OCI-LY7 (cell line): ENCODE data around the gene CBFB. TPM values are rescaled to one million over a fixed set of nuclear protein-coding genes. Genes with fewer than 3 reads are reported as not detected.

Source experiments
- BruUV-seq: library from RNA; stranded (reverse); fragments of 400-500 nt; replicated peaks from 2 replicates; lab custom pipeline; 2021; lab: Mats Ljungman, UMichigan
- CTCF ChIA-PET: fragments of 300-600 bp; sonication (Branson Sonifier 250); formaldehyde crosslinking; loops from one replicate; lab custom pipeline; 2022; ENCODE audit warnings: antibody characterized with exemption; ENCODE audit not compliant: unreplicated experiment; lab: Charles Lee
- POLR2A ChIA-PET: fragments of 300-600 bp; sonication (Branson Sonifier 250); formaldehyde crosslinking; loops from one replicate; lab custom pipeline; 2022; ENCODE audit warnings: antibody characterized with exemption; lab: Charles Lee
- DNase-seq: peaks from one replicate; pipeline ENCODE4 v3.0.0-alpha.2; 2015; ENCODE audit warnings: low spot score
- H2AFZ ChIP-seq: fragments of 200-600 bp; sonication (generic), shearing (Covaris generic); 2 replicates; pipeline ENCODE4 v1.6.1; 2014; ENCODE audit warnings: mild to moderate bottlenecking, antibody characterized with exemption, low read length, moderate library complexity
- H3K27ac ChIP-seq: fragments of 200-600 bp; sonication (generic); 2 replicates; pipeline ENCODE4 v1.5.1; 2014; ENCODE audit warnings: mixed run types, low read depth, mild to moderate bottlenecking, moderate library complexity, low read length, inconsistent platforms; ENCODE audit not compliant: poor library complexity, severe bottlenecking
- H3K36me3 ChIP-seq: fragments of 200-600 bp; sonication (generic); 2 replicates; pipeline ENCODE4 v1.6.1; 2014; ENCODE audit warnings: mild to moderate bottlenecking, antibody characterized with exemption, low read length, moderate library complexity, mixed read lengths; ENCODE audit not compliant: insufficient read depth
- H3K4me1 ChIP-seq: fragments of 200-600 bp; sonication (generic); 2 replicates; pipeline ENCODE4 v1.5.1; 2014; ENCODE audit warnings: mild to moderate bottlenecking, low read length; ENCODE audit not compliant: insufficient read depth, poor library complexity, severe bottlenecking
- H3K4me2 ChIP-seq: fragments of 200-600 bp; sonication (generic); 2 replicates; pipeline ENCODE4 v1.6.1; 2014; ENCODE audit warnings: mild to moderate bottlenecking, low read length
- H3K4me3 ChIP-seq: fragments of 200-600 bp; sonication (generic); 2 replicates; pipeline ENCODE4 v1.5.1; 2014; ENCODE audit warnings: mild to moderate bottlenecking, low read depth, low read length; ENCODE audit not compliant: poor library complexity, severe bottlenecking
- H3K79me2 ChIP-seq: fragments of 200-600 bp; sonication (generic); 2 replicates; pipeline ENCODE4 v1.6.1; 2016; ENCODE audit warnings: low read depth, mild to moderate bottlenecking, low read length, moderate library complexity, mixed read lengths; ENCODE audit not compliant: insufficient read depth
- H3K9me2 ChIP-seq: fragments of 200-600 bp; sonication (generic); 2 replicates; pipeline ENCODE4 v1.6.1; 2016; ENCODE audit warnings: mild to moderate bottlenecking, low read length, mixed read lengths; ENCODE audit not compliant: insufficient read depth
- H3K9me3 ChIP-seq: fragments of 200-600 bp; sonication (generic); 2 replicates; pipeline ENCODE4 v1.6.1; 2014; ENCODE audit warnings: mild to moderate bottlenecking, mixed run types, low read length, mixed read lengths
- H4K20me1 ChIP-seq: fragments of 200-600 bp; sonication (generic); 2 replicates; pipeline ENCODE4 v1.6.1; 2014; ENCODE audit warnings: mild to moderate bottlenecking, antibody characterized with exemption, low read length, moderate library complexity, mixed read lengths; ENCODE audit not compliant: insufficient read depth
- EZH2phosphoT487 ChIP-seq: fragments of 200-600 bp; sonication (generic); IDR thresholded peaks from 2 replicates; pipeline ENCODE4 v1.6.1; 2018; ENCODE audit warnings: low read depth, borderline replicate concordance, mild to moderate bottlenecking, mixed run types, antibody characterized with exemption, low read length, moderate library complexity, mixed read lengths
- intact Hi-C: fragments of 100-400 bp; cut with micrococcal nuclease; formaldehyde crosslinking; loops from one replicate; pipeline ENCODE4 v1.10.0; 2022; ENCODE audit not compliant: unreplicated experiment
- total RNA-seq, 2 experiments: library from RNA; depleted of rRNA in 1 of 2; stranded (reverse); fragments of >200 nt in 1 of 2; shearing (Covaris generic) in 1 of 2; gene quantifications; 2 replicates each; pipeline ENCODE4 v1.2.3, GENCODE V29; 2014 to 2022
- TF ChIP-seq, protein P1 (sequence below): fragments of 200-600 bp; sonication (generic); conservative IDR thresholded peaks from 2 replicates; pipeline ENCODE4 v1.5.1; 2014; ENCODE audit warnings: mild to moderate bottlenecking, antibody characterized with exemption, low read length, moderate library complexity, mixed read lengths

The CBFB gene
- total RNA-seq, 2 experiments from 2014 or later, result 93.5 to 151 TPM

DNA sequence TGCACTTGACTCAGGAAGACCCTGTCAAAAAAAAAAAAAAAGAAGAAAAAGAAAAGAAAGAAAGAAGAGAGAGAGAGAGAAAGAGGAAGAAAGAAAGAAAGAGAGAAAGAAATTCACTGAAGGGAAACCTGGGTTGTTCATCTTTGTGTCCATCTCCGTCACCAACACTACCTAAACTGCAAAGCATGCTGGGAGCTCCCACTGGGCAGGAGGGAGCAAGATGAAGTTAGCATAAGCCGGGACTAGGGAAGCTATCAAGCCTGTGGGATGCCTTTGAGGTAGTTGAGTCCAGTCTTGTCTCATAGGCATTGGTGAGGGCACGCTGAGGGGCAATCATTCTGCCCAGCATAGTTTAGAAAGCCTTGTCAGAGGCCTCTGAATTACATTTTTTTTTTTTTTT is 7.6 kb upstream of the CBFB start:
- H3K9me3 ChIP-seq, result no peaks in the 10 kb centered on the region
- peaks cover 14% of the 10 kb centered on the region for H3K4me1 ChIP-seq
- no peaks in the 10 kb centered on the region for H4K20me1 ChIP-seq
- no TSS peak for BruUV-seq
- H3K36me3 ChIP-seq, result no peaks in the 10 kb centered on the region
- peak; percentile 22 for DNase-seq
- H3K9me2 ChIP-seq, result no peaks in the 10 kb centered on the region
- intact Hi-C loops, result no loop called here
- CTCF ChIA-PET, result no interaction called here
- TF ChIP-seq, protein P1, sequence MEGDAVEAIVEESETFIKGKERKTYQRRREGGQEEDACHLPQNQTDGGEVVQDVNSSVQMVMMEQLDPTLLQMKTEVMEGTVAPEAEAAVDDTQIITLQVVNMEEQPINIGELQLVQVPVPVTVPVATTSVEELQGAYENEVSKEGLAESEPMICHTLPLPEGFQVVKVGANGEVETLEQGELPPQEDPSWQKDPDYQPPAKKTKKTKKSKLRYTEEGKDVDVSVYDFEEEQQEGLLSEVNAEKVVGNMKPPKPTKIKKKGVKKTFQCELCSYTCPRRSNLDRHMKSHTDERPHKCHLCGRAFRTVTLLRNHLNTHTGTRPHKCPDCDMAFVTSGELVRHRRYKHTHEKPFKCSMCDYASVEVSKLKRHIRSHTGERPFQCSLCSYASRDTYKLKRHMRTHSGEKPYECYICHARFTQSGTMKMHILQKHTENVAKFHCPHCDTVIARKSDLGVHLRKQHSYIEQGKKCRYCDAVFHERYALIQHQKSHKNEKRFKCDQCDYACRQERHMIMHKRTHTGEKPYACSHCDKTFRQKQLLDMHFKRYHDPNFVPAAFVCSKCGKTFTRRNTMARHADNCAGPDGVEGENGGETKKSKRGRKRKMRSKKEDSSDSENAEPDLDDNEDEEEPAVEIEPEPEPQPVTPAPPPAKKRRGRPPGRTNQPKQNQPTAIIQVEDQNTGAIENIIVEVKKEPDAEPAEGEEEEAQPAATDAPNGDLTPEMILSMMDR, result no peak
- TF ChIP-seq EZH2phosphoT487, result no peak
- POLR2A ChIA-PET, result interaction anchor here (0.6 to 1.1 kb wide), 5 partner anchors 9 to 876 kb away, joined by 3 to 8 read pairs (median 3); no protein-coding TSS in a partner anchor
- H3K79me2 ChIP-seq, result no peaks in the 10 kb centered on the region
- H3K27ac ChIP-seq, result no peak overlapping the region
- no peak overlapping the region for H3K4me2 ChIP-seq
- no peak overlapping the region for H3K4me3 ChIP-seq
- H2AFZ ChIP-seq, result peak overlapping the region; percentile 80; the same call in 1 of the 2 replicates

DNA sequence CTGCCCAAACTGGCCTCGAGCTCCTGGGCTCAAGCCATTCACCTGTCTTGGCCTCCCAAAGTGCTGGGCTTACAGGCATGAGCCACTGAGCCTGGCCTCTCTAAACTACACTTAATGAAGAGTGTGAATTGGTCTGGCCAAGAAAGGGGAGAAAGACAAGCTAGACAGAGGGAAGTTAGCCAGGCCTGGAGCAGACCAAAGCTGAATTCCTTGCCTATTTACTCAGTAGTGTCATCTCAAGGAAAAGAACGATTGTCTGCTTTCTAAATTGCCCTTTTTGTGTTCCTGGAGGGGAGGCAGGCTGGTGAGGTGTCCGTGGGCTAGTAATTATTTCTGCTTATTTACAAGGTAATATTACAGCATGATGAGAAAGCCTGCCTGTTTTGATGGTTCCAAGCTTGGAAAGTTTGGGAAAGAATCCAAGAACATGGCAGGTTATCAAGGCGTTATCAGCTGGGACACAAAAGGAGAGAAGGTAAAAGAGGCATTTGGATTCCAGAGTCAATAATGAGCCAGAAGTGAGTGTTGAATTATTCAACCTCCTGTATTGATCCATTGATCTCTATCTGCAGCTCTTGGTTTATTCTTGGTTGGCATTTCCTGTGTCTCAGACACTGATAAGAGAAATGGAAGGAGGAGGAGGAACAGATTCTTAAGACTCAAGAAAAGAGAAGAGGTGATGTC is 6.3 kb upstream of the CBFB start:
- no peak overlapping the region for H3K4me2 ChIP-seq
- no peak for TF ChIP-seq EZH2phosphoT487
- TF ChIP-seq, protein P1, result no peak
- peaks cover 14% of the 10 kb centered on the region for H3K4me1 ChIP-seq
- ChIA-PET CTCF (no interaction called here), POLR2A (interaction anchor here (1.1 kb wide), 1 partner anchor 84 kb away, joined by 4 read pairs; no protein-coding TSS in a partner anchor)
- no peak for DNase-seq
- no peak overlapping the region for H2AFZ ChIP-seq
- H3K27ac ChIP-seq, result no peak overlapping the region
- no peaks in the 10 kb centered on the region for H3K9me3 ChIP-seq
- H3K4me3 ChIP-seq, result no peak overlapping the region
- no TSS peak for BruUV-seq
- no peaks in the 10 kb centered on the region for H3K79me2 ChIP-seq
- no peaks in the 10 kb centered on the region for H4K20me1 ChIP-seq
- intact Hi-C loops, result no loop called here
- no peaks in the 10 kb centered on the region for H3K9me2 ChIP-seq
- no peaks in the 10 kb centered on the region for H3K36me3 ChIP-seq

DNA sequence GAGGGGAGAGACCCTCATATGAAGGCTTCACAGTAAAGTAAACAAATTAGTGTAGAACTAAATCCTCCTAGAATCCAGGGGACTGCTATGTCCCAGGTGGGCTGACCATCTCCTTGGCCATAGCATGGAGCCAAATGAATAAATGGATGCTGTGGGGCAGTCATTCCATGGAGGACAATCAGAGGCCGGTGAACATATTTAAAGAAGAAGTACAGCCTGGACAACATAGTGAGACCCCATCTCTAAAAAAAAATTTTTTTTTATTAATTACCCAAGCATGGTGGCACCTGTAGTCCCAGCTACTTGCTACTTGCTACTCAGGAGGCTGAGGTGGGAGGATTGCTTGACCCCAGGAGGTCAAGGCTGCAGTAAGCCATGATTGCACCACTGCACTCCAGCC is 5.3 kb upstream of the CBFB start:
- ChIA-PET CTCF (no interaction called here), POLR2A (no interaction called here)
- Histone ChIP-seq H3K4me2 (no peak overlapping the region), H3K36me3 (no peaks in the 10 kb centered on the region), H3K9me3 (no peaks in the 10 kb centered on the region), H3K9me2 (no peaks in the 10 kb centered on the region), H3K27ac (no peak overlapping the region), H3K4me1 (peaks cover 20% of the 10 kb centered on the region), H4K20me1 (no peaks in the 10 kb centered on the region), H2AFZ (no peak overlapping the region), H3K79me2 (no peaks in the 10 kb centered on the region), H3K4me3 (no peak overlapping the region)
- no TSS peak for BruUV-seq
- TF ChIP-seq, protein P1, result no peak
- no peak for TF ChIP-seq EZH2phosphoT487
- intact Hi-C loops, result no loop called here
- DNase-seq, result no peak
